GM18505 (cell line): ENCODE data around the gene GZMB.

Experiments
- ATAC-seq: cut with Tn5 transposase; IDR thresholded peaks from one replicate; pipeline ENCODE4 v1.9.1; 2021; ENCODE audit not compliant: unreplicated experiment
- POLR2A ChIP-seq: IDR thresholded peaks from 4 replicates; pipeline ENCODE4 v1.6.1; 2011; ENCODE audit warnings: borderline replicate concordance; ENCODE audit not compliant: insufficient read depth, insufficient read length; ENCODE audit errors: extremely low read depth

GZMB gene

DNA sequence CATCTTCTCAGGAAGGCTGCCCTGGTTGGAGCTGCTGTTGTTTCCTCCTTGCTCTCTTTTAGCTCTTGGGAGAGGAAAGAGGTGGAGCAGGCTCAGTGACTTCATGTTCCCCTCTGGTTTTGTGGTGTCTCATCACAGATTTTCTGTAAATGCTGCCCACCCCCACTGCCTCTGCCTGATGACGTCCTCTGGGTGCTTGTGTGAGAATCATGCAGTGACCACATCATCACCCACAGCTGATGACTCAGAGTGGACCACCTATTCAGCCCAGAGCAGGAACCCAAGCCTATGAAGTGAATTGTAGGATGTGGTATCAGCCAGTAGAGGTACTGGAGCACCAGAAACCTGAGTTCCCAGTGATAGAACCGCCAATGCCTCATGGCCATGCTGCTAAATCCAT is at the start of gene GZMB:
TSS of gene GZMB (minus strand) at position 33 of the 400 bp plus-strand sequence. CDS start at position 3, 30 bp downstream.
- ATAC-seq: no peak
- no peak for TF ChIP-seq POLR2A

DNA sequence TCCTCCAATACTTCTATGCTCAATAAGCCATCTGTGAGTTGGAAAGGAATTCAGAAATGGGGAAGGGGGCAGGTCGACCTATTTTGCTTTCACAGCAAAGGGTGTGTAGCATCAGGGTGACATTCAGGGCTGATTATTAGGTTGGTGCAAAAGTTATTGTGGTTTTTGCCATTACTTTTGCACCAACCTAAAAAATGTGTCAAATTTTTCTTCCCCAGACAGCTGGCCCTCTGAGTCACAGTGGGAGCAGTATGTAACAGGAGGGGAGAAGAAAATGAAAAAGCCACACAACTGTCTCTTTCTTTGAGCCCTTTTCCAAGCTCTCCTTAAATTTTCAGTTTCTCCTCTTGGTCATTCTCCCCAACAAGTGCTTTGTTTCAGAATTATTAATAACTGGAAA is 47.1 kb upstream of the GZMB start:
- no peak for ATAC-seq
- no peak for TF ChIP-seq POLR2A

DNA sequence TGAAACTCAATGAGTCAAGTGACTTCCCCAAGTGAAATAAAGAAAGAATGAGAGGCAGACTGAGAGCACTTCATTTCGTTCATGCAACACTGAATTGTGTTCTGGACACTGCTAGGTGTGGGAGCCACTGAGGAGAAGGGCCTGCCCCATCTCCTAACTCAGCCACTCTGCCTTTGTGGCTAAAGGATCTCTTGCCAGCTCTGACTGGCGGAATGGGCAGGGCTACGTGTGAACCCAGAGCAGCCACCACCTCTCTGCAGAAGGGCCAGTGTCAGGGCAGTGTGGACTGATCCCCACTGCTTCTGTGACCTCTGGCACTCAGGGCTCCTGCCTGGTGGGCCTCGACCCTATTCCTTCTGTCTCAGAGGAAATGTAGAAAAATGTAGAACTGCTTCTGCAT is 46.5 kb upstream of the GZMB start:
- no peak for TF ChIP-seq POLR2A
- no peak for ATAC-seq

DNA sequence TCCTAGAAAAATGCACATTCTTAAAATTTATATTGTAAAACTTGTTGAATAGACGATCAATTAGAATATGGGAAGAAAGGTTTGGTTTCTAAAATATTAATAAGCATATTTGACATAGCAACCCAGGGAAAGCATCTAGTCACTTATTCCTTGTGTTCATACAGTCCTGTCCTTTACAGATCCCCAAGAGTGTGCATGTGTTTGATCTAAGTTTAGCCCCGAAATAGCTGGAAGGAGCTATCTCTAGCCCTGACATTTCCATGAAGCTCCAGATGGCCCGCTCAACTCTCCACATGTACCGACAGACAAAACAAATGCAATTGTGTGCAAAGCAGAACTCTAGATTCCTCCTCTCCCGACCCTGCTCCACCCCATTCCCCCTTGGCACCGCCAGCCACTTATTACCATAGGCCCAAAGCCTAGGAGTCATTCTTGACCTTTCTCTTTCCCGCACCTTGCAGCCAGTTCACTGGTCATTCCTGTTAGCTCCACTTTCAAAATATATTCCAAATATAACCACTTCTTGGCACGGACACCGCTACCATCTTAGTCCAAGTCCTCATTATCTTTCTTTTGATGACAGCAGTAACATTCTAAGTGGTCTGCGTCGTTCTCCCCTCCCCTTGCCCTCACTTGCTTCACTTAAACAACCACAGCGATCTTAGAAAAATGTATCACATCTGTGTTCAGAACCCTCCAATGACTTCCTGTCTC is 45.4 kb upstream of the GZMB start:
- ATAC-seq: no peak
- no peak for TF ChIP-seq POLR2A

GRCh38 chr14:24678801-24679247 is 44.8 kb upstream of the GZMB start:
- no peak for TF ChIP-seq POLR2A
- ATAC-seq: peak; percentile 76

- TF ChIP-seq POLR2A: no peak
- ATAC-seq: no peak
Observed at GRCh38 chr14:24677956-24678355, 44.0 kb upstream of the GZMB start.

GRCh38 chr14:24674204-24674970 is 40.4 kb upstream of the GZMB start:
- peak; percentile 60 for TF ChIP-seq POLR2A
- ATAC-seq: peak; percentile 45

GRCh38 chr14:24673534-24674203 is 39.7 kb upstream of the GZMB start:
- peak; percentile 60 for ATAC-seq
- TF ChIP-seq POLR2A: peak; percentile 42

DNA sequence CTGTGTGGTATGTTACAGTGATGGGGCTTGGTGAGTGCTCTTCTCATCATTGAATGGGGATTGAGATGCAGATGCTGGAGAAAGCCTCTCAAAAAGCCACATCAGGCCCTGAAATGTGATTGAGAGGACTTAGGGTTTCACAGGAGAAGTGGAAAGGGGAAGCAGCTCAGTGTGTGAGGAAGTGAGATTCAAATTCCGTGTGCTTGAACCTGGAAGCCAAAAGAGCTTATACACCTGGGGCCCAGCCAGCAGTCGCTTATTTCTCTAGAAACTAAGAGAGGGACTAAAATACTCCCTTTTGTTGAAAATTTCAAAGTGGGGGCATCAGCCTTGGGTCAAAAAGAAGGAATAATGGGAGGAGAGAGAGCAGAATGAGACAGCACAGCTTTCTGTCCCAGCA is 39.1 kb upstream of the GZMB start:
- ATAC-seq: peak; percentile 60

GRCh38 chr14:24670594-24670993 is 36.6 kb upstream of the GZMB start:
- no peak for ATAC-seq
- no peak for TF ChIP-seq POLR2A

More for the DNA sequence above, 39.1 kb upstream of the GZMB start:
- no peak for TF ChIP-seq POLR2A

DNA sequence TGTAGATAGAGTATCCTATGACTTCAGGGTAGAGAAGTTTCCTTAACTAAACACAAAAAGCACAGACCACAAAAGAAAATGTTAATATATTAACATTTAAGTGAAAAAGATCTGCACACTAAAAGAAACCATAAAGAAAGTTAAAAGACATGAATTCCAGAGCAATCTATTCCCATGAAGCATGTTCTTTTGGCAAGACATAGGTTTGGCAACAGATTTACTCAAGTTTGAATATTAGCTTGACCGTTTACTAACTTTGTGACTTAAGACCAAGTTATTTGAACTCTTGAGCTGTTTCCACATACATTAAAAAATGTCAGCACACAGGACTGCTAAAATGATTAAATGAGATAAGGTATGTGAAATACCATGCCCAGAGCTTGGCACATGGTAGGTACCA is 35.7 kb upstream of the GZMB start:
- ATAC-seq: no peak
- TF ChIP-seq POLR2A: no peak

DNA sequence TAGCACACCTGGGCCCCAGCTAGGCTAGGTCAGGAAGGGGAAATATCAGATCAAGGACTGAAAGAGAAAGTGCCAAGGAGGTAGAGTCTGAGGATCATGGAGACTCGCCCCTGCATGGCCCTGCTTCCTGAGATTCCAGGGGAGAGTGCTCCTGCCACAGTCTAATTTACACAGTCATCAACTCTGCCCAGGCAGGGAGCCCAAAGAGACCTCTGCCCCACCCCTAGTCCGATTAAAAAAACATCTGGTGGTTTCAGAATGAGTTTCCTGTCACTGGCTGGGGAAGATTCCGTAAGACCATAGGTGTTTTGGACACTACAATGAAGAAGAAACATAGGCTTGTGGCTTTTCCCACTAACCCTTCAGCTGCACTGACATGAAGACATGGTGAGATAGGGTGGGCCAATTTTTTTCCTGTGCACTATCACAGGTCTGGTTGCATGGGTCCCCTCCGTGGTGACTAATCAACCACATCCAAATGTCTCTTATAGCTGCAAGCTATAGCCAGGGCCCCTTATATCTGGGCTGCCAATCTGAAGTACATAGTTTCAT is 31.5 kb upstream of the GZMB start:
- peak; percentile 94 for ATAC-seq
- no peak for TF ChIP-seq POLR2A

- TF ChIP-seq POLR2A: no peak
Observed at GRCh38 chr14:24664366-24664765, 30.4 kb upstream of the GZMB start.

More at GRCh38 chr14:24664366-24664765, 30.4 kb upstream of the GZMB start:
- ATAC-seq: no peak
